NCI-H146 (cell line): ENCODE measurements around the gene FABP7.

Experiments
- DNase-seq: peaks from one replicate; lab custom pipeline; 2025; lab: John Stamatoyannopoulos, UW

The FABP7 gene

GRCh38 chr6:122798099-122798641, 18.7 kb downstream of the FABP7 start:
- peak; percentile 13 for DNase-seq

GRCh38 chr6:122799140-122799745, 19.7 kb downstream of the FABP7 start:
- no peak for DNase-seq

- DNase-seq = no peak
Observed at GRCh38 chr6:122799916-122800686, 20.6 kb downstream of the FABP7 start.

GRCh38 chr6:122800906-122801305, 21.4 kb downstream of the FABP7 start:
- no peak for DNase-seq

- no peak for DNase-seq
Observed at GRCh38 chr6:122801397-122801796, 21.9 kb downstream of the FABP7 start.

GRCh38 chr6:122803171-122803661, 23.7 kb downstream of the FABP7 start:
- DNase-seq = no peak

- DNase-seq = no peak
Observed at GRCh38 chr6:122804962-122805485, 25.5 kb downstream of the FABP7 start.

GRCh38 chr6:122806291-122806690, 26.8 kb downstream of the FABP7 start:
- DNase-seq = no peak

- DNase-seq = no peak
Observed at GRCh38 chr6:122808121-122808885, 28.8 kb downstream of the FABP7 start.

- DNase-seq = no peak
Observed at GRCh38 chr6:122809001-122809400, 29.5 kb downstream of the FABP7 start.

GRCh38 chr6:122809691-122810090, 30.2 kb downstream of the FABP7 start:
- DNase-seq = no peak

- no peak for DNase-seq
Observed at GRCh38 chr6:122810189-122810588, 30.7 kb downstream of the FABP7 start.

GRCh38 chr6:122817358-122817757, 37.8 kb downstream of the FABP7 start:
- peak; percentile 80 for DNase-seq

- DNase-seq = peak; percentile 73
Observed at GRCh38 chr6:122817766-122818165, 38.2 kb downstream of the FABP7 start.

GRCh38 chr6:122818866-122819265, 39.4 kb downstream of the FABP7 start:
- DNase-seq = peak; percentile 76

- no peak for DNase-seq
Observed at GRCh38 chr6:122821095-122821494, 41.6 kb downstream of the FABP7 start.

- peak; percentile 58 for DNase-seq
Observed at GRCh38 chr6:122825163-122825562, 45.6 kb downstream of the FABP7 start.

- no peak for DNase-seq
Observed at GRCh38 chr6:122829456-122829855, 49.9 kb downstream of the FABP7 start.

GRCh38 chr6:122831511-122831910, 52.0 kb downstream of the FABP7 start:
- no peak for DNase-seq

- no peak for DNase-seq
Observed at GRCh38 chr6:122832459-122832858, 52.9 kb downstream of the FABP7 start.

GRCh38 chr6:122833021-122833491, 53.5 kb downstream of the FABP7 start:
- DNase-seq = peak; percentile 21
